T-helper 2 cell (primary cell): Measurements from ENCODE around the gene MYO1B.
"Not testable (repeated sequence)": the region's sequence is repeated elsewhere in the genome, so short reads cannot be mapped to it uniquely, and the experiment has no call there.

Source experiments
- DNase-seq, 5 experiments: peaks; one replicate each; pipeline versions ENCODE4 v3.0.0 to v3.0.0-alpha.2; 2012 to 2022

MYO1B gene

GRCh38 chr2:191412353-191412752, 167.1 kb downstream of the MYO1B start:
- DNase-seq = no peak

DNA sequence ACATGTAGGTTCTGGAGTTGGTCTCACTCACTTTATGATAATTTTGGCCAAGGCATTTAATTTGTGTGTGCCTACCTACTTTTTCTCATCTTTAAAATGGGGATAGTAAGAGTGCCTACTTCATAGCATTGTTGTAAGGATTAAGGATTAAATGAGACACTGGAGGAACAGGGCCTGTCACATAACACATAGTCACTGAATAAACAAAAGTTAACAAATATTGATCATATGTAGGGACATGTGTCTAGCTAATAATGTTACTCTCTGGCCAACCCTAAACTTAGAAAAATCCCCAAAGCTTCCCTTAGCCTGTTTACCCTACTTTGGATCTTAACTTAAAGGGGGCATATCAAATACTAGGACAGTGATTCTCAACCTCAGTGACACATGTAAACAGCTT, 169.9 kb downstream of the MYO1B start:
- DNase-seq = no peak

- DNase-seq = no peak
Measured at GRCh38 chr2:191415858-191416257, 170.7 kb downstream of the MYO1B start.

- no peak for DNase-seq
Measured at GRCh38 chr2:191417746-191418145, 172.5 kb downstream of the MYO1B start.

GRCh38 chr2:191421950-191422349, 176.7 kb downstream of the MYO1B start:
- peak in 1 of 5 experiments; percentile 39 for DNase-seq

DNA sequence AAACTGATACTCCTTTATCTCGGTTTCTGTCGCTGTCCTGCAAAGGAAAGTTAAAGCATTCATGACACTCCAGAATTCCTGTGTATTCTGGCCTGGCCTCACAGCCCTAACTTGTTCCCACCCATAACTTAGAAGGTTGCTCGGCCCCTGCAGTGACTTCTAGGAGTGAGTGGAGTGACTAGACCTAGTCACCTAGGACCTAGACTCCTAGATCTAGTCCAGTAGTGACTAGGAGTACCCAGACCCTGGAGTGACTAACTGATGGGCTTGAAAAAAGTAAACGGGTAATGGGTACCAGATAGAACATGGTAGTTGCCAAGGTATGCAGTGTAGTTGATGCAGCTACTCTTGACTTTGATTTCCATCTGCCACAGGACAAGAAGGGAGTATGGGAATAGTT, 181.8 kb downstream of the MYO1B start:
- DNase-seq = no peak

- no peak for DNase-seq
Measured at GRCh38 chr2:191428141-191428540, 182.9 kb downstream of the MYO1B start.

DNA sequence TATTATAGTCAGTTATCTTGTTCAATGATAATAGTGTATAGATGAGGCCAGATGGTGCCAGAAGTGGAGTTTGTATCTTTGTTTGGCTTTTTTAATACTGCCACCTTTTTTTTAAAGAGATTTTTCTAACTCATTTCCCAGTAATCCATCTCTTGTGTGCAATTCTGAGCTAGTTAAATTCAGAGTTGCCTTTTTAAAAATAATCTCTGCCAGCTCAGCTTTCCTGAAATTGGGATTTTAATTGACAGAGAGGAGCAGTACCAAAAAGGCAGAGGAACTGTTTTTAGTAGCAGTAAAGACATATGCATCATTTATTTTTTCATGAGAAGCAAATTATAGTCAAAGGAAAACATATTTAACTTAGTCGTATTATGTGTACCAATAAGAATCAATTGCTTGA, 185.3 kb downstream of the MYO1B start:
- no peak for DNase-seq

- DNase-seq = no peak
Measured at GRCh38 chr2:191432121-191432520, 186.9 kb downstream of the MYO1B start.

DNA sequence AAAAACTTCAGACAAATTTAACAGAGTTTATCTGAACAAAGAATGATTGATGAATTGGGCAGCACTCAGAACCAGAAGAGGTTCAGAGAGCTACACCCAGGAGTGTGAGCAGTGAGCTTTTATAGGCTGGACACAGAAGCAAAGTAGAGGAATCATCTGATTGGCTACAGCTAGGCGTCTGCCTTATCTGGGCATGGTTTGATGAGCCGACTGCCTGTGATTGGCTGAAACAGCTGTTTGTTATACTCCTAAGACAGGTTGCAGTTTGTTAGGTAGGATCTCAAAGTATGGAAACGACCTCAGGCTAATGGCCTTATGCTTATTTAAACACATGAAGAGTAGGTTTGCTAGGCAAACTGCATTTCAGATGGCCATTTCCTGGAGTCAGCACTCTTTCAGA, 188.9 kb downstream of the MYO1B start:
- no peak for DNase-seq

DNA sequence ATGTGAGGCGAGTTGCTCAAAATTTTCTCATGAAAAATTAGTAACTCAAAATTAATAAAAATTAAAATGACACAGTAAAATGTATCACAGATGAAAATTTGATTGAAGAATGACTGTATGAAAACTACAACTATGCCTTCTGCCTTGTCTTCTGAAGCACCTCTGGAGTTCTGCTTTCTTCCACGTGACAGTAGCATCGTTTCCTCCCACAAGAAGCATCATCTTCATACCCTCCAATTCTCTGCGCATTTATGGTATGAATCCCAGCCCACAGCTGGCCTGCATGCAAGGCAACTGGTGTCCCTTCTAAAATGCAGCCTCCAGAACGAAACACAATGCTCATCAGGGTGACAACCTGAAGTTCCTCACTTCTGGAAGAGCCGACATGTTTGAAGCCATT, 189.9 kb downstream of the MYO1B start:
- DNase-seq = no peak

GRCh38 chr2:191436368-191437055, 191.3 kb downstream of the MYO1B start:
- DNase-seq = no peak

- no peak for DNase-seq
Measured at GRCh38 chr2:191439481-191439880, 194.3 kb downstream of the MYO1B start.

DNA sequence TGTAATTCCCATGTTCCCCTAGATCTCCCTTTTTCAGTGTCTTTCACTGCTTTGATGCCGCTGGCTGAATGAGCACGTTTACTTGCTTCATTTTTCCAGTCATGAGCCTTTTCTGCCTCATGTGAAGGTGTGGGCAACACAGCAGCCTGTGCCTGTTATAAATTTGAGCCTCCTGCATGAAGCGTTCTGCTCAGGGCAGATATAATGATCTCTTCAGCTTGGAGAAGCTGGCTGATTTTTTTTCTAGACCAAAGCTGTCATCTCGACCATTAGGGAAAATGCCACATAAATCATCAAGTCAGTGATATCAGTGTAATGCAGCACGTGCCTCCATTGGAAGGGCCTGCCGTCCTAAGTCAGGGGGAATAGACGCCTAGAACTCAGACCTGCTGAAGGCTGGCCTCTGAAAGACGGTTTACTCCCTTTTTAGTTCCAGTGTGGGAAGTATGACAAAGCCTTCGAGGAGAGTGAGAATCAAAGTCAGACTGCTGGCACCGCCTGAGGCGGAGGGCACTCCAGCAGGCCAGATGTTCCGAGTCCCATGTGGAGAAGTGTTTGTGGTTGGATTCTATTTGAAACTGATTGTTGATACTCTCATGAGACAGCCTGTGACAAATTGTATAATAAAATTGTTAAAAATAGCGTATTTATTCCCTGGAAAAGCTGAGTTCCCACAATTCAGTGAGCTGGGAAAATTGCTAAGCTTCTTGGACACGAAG, 196.5 kb downstream of the MYO1B start:
- DNase-seq = no peak

DNA sequence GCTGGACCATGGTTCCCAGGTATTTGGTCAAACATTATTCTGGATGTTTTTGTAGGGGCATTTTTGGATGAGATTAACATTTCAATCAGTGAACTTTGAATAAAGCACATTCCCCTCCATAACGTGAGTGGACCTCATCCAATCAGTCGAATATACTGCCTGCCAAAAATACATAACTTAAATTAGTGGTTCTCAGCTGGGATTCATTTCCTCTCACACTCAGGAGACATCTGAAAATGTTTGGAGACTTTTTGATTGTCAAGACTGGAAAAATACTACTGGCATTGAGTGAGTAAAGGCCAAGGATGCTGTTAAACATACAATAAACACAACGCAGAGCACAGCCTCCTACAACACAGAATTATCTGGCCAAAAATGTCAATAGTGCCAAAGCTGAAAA, 198.2 kb downstream of the MYO1B start:
- DNase-seq = no peak

- no peak for DNase-seq
Measured at GRCh38 chr2:191446910-191447309, 201.7 kb downstream of the MYO1B start.

GRCh38 chr2:191451116-191451515, 205.9 kb downstream of the MYO1B start:
- no peak for DNase-seq

- DNase-seq = no peak
Measured at GRCh38 chr2:191452065-191452464, 206.9 kb downstream of the MYO1B start.

GRCh38 chr2:191453761-191454160, 208.6 kb downstream of the MYO1B start:
- DNase-seq = no peak

- not testable (repeated sequence) for DNase-seq
Measured at GRCh38 chr2:191456506-191456905, 211.3 kb downstream of the MYO1B start.

DNA sequence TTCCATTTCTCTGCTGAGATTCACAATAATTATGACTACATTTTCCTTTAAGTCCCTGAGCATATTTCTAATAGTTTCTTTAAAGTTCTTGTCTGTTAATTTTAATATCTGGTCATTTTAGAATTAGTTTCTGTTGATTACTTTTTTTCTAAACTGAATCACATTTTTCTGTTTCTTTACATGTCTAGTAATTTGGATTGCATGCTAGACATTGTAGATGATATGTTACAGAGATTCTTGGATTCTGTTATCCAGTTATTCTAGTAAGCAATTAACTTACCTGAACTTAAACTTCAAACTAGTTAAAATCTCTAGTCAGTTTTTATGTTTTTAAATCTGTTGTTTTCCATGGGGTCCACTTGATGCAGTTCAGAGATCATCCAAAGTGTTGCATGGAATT, 214.0 kb downstream of the MYO1B start:
- DNase-seq = no peak

DNA sequence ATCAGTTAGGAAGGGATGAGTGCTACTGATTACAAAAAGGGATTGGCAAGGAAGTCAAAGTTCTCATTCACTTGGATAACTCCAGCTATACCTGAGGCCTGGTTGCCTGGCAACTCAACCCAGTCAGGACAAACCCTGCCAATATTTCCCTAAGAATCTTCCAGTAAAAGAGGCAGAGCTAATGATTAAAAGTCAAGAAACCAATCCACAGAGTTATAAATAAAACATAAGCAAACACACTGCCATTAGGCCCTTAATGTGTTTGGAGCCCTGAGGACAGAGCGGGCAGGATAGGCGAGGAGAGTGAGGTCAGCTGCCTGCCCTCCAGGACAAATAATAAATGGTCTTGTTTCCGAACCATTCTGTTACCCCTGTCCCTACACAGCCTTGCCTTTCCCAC, 217.2 kb downstream of the MYO1B start:
- no peak for DNase-seq

DNA sequence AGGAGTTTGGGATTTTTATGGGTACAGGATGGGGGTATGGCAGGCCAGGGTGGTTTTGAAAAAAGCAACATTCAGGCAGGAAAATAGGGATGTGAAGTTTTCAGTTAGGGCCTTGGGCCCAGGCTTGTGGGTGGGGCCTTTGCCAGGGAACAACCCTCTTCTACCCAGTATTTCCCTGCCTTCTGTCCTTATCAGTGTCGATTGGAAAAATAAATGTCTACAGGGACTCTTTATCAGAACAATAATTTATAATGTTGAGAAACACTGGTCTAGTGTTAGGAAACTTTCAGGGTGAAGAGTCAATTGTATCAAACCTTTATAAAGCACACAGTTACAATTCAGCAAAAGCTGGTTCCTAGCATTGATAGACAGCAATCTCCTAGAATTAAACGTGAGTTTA, 218.6 kb downstream of the MYO1B start:
- no peak for DNase-seq

- no peak for DNase-seq
Measured at GRCh38 chr2:191465766-191466420, 220.7 kb downstream of the MYO1B start.
